HEK293 (cell line): ENCODE data around the gene TRIM50.
"Not testable (repeated sequence)": the region's sequence is repeated elsewhere in the genome, so short reads cannot be mapped to it uniquely, and the experiment has no call there.

Experiments used
- CTCF ChIA-PET: fragments of 350-600 bp; formaldehyde crosslinking; extraction: SDS; loops from one replicate; lab custom pipeline; 2021; ENCODE audit warnings: antibody characterized with exemption; lab: Yijun Ruan, JAX
- POLR2A ChIA-PET: fragments of 300-600 bp; formaldehyde crosslinking; extraction: SDS; loops from one replicate; lab custom pipeline; 2020; ENCODE audit warnings: antibody characterized with exemption, inconsistent platforms; lab: Yijun Ruan, JAX
- H3K27ac ChIP-seq: fragments of 200-500 bp; sonication (Bioruptor generic); 2 replicates; pipeline ENCODE4 v1.5.1; 2014; ENCODE audit warnings: low read depth, low read length, control low read depth, inconsistent platforms; ENCODE audit errors: extremely low read depth
- H3K36me3 ChIP-seq, 2 experiments: fragments of 200-500 bp in 1 of 2; sonication (Bioruptor generic) in 1 of 2; 1 replicate in 1 of 2; 2 replicates in 1 of 2; pipeline ENCODE4 v1.5.1; 2014 to 2017; ENCODE audit warnings: inconsistent platforms in 2 of 2, low read length in 2 of 2; ENCODE audit not compliant: control insufficient read depth in 2 of 2, insufficient read depth in 1 of 2
- H3K4me1 ChIP-seq: fragments of 200-500 bp; sonication (Bioruptor generic); 2 replicates; pipeline ENCODE4 v1.5.1; 2014; ENCODE audit warnings: mild to moderate bottlenecking, low read length, inconsistent platforms; ENCODE audit not compliant: control insufficient read depth, insufficient read depth
- H3K4me3 ChIP-seq: 2 replicates; pipeline ENCODE4 v1.5.1; 2011; ENCODE audit warnings: low read depth, mild to moderate bottlenecking, control low read depth, low read length, moderate library complexity
- H3K9me3 ChIP-seq: fragments of 200-500 bp; sonication (Bioruptor generic); 2 replicates; pipeline ENCODE4 v1.5.1; 2014; ENCODE audit warnings: low read depth, low read length, inconsistent platforms; ENCODE audit not compliant: control insufficient read depth, insufficient read depth
- ZNF133 ChIP-seq: fragments of 450-650 bp; formaldehyde crosslinking; IDR thresholded peaks from 2 replicates; pipeline ENCODE4 v1.5.1; 2016; ENCODE audit warnings: missing biosample characterization, missing genetic modification characterization
- ZNF302 ChIP-seq: fragments of 450-650 bp; formaldehyde crosslinking; IDR thresholded peaks from 2 replicates; pipeline ENCODE4 v1.5.1; 2016; ENCODE audit warnings: missing biosample characterization, missing genetic modification characterization, low read depth
- ZNF350 ChIP-seq: fragments of 450-650 bp; formaldehyde crosslinking; IDR thresholded peaks from 2 replicates; pipeline ENCODE4 v1.5.0; 2017; ENCODE audit warnings: missing biosample characterization, mild to moderate bottlenecking, missing genetic modification characterization
- TF ChIP-seq, protein P1 (sequence below): fragments of 450-650 bp; formaldehyde crosslinking; IDR thresholded peaks from 2 replicates; pipeline ENCODE4 v1.5.1; 2016; ENCODE audit warnings: missing biosample characterization, missing genetic modification characterization, borderline replicate concordance
- TF ChIP-seq, protein P2 (sequence below): fragments of 450-650 bp; formaldehyde crosslinking; IDR thresholded peaks from 2 replicates; pipeline ENCODE4 v1.5.1; 2016; ENCODE audit warnings: missing biosample characterization, missing genetic modification characterization
- TF ChIP-seq, protein P3 (sequence below): fragments of 450-650 bp; formaldehyde crosslinking; IDR thresholded peaks from 2 replicates; pipeline ENCODE4 v1.5.1; 2017; ENCODE audit warnings: missing biosample characterization, missing genetic modification characterization
- TF ChIP-seq, protein P4 (sequence below): fragments of 450-650 bp; formaldehyde crosslinking; conservative IDR thresholded peaks from 2 replicates; pipeline ENCODE4 v1.5.1; 2016; ENCODE audit warnings: low read depth, missing biosample characterization, missing genetic modification characterization

Gene TRIM50

DNA sequence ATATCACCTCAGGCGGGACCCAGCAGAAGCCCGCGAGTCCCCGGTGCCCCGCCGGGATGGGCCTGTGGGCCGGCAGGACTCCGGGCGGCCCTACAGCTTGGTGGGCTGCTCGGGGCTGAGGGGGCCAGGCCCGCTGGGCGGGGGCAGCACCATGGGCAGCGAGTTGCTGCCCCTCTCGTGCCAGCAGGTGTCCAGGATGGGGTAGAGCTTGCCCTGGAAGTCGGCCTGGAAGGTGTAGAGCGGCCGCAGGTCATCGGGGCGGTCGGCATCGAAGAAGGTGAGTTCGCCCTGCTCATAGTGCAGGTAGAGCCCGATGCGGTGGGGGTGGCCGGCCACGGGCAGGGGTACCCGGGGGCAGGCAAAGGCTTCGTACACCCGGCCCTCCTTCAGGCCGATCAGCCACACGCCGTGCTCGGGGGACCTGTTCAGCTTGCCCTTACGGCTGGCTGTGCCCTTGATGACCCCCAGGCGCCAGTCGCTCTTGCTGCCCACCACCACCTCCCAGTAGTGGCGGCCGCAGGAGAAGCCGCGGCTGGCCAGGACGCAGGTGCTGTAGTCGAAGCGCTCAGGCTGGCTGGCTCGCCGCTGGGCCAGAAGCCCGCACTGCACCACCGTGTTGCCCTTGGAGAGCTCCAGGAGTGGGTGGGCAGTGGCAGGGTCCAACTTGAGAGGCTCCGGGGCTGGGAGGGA is 14.9 kb downstream of the TRIM50 start:
- TF ChIP-seq ZNF302 (tag by site-specific recombination) (no peak), ZNF350 (no peak), ZNF133 (tag by site-specific recombination) (no peak)
- TF ChIP-seq, protein P1, sequence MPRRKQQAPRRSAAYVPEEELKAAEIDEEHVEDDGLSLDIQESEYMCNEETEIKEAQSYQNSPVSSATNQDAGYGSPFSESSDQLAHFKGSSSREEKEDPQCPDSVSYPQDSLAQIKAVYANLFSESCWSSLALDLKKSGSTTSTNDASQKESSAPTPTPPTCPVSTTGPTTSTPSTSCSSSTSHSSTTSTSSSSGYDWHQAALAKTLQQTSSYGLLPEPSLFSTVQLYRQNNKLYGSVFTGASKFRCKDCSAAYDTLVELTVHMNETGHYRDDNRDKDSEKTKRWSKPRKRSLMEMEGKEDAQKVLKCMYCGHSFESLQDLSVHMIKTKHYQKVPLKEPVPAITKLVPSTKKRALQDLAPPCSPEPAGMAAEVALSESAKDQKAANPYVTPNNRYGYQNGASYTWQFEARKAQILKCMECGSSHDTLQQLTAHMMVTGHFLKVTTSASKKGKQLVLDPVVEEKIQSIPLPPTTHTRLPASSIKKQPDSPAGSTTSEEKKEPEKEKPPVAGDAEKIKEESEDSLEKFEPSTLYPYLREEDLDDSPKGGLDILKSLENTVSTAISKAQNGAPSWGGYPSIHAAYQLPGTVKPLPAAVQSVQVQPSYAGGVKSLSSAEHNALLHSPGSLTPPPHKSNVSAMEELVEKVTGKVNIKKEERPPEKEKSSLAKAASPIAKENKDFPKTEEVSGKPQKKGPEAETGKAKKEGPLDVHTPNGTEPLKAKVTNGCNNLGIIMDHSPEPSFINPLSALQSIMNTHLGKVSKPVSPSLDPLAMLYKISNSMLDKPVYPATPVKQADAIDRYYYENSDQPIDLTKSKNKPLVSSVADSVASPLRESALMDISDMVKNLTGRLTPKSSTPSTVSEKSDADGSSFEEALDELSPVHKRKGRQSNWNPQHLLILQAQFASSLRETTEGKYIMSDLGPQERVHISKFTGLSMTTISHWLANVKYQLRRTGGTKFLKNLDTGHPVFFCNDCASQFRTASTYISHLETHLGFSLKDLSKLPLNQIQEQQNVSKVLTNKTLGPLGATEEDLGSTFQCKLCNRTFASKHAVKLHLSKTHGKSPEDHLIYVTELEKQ (tag by site-specific recombination), result no peak
- TF ChIP-seq, protein P2, sequence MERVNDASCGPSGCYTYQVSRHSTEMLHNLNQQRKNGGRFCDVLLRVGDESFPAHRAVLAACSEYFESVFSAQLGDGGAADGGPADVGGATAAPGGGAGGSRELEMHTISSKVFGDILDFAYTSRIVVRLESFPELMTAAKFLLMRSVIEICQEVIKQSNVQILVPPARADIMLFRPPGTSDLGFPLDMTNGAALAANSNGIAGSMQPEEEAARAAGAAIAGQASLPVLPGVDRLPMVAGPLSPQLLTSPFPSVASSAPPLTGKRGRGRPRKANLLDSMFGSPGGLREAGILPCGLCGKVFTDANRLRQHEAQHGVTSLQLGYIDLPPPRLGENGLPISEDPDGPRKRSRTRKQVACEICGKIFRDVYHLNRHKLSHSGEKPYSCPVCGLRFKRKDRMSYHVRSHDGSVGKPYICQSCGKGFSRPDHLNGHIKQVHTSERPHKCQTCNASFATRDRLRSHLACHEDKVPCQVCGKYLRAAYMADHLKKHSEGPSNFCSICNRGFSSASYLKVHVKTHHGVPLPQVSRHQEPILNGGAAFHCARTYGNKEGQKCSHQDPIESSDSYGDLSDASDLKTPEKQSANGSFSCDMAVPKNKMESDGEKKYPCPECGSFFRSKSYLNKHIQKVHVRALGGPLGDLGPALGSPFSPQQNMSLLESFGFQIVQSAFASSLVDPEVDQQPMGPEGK, result no peak
- TF ChIP-seq, protein P3, sequence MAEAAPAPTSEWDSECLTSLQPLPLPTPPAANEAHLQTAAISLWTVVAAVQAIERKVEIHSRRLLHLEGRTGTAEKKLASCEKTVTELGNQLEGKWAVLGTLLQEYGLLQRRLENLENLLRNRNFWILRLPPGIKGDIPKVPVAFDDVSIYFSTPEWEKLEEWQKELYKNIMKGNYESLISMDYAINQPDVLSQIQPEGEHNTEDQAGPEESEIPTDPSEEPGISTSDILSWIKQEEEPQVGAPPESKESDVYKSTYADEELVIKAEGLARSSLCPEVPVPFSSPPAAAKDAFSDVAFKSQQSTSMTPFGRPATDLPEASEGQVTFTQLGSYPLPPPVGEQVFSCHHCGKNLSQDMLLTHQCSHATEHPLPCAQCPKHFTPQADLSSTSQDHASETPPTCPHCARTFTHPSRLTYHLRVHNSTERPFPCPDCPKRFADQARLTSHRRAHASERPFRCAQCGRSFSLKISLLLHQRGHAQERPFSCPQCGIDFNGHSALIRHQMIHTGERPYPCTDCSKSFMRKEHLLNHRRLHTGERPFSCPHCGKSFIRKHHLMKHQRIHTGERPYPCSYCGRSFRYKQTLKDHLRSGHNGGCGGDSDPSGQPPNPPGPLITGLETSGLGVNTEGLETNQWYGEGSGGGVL (tag by site-specific recombination), result no peak
- TF ChIP-seq, protein P4, sequence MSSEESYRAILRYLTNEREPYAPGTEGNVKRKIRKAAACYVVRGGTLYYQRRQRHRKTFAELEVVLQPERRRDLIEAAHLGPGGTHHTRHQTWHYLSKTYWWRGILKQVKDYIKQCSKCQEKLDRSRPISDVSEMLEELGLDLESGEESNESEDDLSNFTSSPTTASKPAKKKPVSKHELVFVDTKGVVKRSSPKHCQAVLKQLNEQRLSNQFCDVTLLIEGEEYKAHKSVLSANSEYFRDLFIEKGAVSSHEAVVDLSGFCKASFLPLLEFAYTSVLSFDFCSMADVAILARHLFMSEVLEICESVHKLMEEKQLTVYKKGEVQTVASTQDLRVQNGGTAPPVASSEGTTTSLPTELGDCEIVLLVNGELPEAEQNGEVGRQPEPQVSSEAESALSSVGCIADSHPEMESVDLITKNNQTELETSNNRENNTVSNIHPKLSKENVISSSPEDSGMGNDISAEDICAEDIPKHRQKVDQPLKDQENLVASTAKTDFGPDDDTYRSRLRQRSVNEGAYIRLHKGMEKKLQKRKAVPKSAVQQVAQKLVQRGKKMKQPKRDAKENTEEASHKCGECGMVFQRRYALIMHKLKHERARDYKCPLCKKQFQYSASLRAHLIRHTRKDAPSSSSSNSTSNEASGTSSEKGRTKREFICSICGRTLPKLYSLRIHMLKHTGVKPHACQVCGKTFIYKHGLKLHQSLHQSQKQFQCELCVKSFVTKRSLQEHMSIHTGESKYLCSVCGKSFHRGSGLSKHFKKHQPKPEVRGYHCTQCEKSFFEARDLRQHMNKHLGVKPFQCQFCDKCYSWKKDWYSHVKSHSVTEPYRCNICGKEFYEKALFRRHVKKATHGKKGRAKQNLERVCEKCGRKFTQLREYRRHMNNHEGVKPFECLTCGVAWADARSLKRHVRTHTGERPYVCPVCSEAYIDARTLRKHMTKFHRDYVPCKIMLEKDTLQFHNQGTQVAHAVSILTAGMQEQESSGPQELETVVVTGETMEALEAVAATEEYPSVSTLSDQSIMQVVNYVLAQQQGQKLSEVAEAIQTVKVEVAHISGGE (tag by site-specific recombination), result no peak
- Histone ChIP-seq H3K27ac (no peak overlapping the region), H3K9me3 (no peaks in the 10 kb centered on the region), H3K4me1 (no peaks in the 10 kb centered on the region), H3K36me3 (no peaks in the 10 kb centered on the region), H3K4me3 (no peak overlapping the region)
- CTCF ChIA-PET, result interaction anchor here (2.6 kb wide), 1 partner anchor 139 kb away, joined by 6 read pairs; no protein-coding TSS in a partner anchor
- POLR2A ChIA-PET, result no interaction called here

DNA sequence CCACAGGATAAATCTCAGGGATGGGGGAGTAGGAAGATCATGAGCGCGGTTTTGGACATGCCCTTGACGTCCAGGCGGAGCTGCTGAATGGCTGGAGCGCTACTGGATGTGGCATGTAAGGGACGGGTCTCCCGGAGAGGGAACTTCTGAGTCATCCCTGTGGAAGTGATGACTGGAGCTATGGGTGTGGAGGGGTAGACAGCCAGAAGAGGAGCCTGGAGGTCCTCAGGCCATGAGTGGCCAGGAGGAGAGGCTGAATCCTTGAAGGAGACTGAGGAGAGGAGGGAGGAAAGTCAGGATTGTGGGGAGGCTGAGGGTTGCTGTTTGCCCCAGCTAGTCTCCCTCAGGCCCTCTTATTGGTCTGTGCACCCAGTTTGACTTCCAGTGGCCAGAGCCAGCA is 16.5 kb downstream of the TRIM50 start:
- CTCF ChIA-PET, result interaction anchor here (0.7 to 1.2 kb wide), 2 partner anchors 13 to 140 kb away, joined by 3 to 4 read pairs; no protein-coding TSS in a partner anchor
- H3K4me3 ChIP-seq, H3K9me3 ChIP-seq, H3K27ac ChIP-seq, H3K4me1 ChIP-seq, POLR2A ChIA-PET, H3K36me3 ChIP-seq: not testable (repeated sequence)
